COLO668 (cell line): ENCODE results near the gene SAP25.
"Not testable (repeated sequence)": the region's sequence is repeated elsewhere in the genome, so short reads cannot be mapped to it uniquely, and the experiment has no call there.

ENCODE experiments used
- DNase-seq: peaks from one replicate; lab custom pipeline; 2025; ENCODE audit not compliant: unreplicated experiment; lab: John Stamatoyannopoulos, UW

The SAP25 gene

GRCh38 chr7:100576384-100576993 is 2.8 kb upstream of the SAP25 start:
- DNase-seq: no peak

GRCh38 chr7:100575746-100576383 is 2.2 kb upstream of the SAP25 start:
- no peak for DNase-seq

GRCh38 chr7:100575206-100575631 is 1.5 kb upstream of the SAP25 start:
- no peak for DNase-seq

GRCh38 chr7:100574362-100575205 is 884 bp upstream of the SAP25 start:
- no peak for DNase-seq

- DNase-seq: no peak
These were observed 588 bp downstream of the SAP25 start for GRCh38 chr7:100572949-100573675.

- no peak for DNase-seq
These were observed 1.3 kb downstream of the SAP25 start for GRCh38 chr7:100572281-100572948.

GRCh38 chr7:100571829-100572116 is 1.9 kb downstream of the SAP25 start:
- DNase-seq: peak; percentile 11

GRCh38 chr7:100570954-100571828 is 2.5 kb downstream of the SAP25 start:
- DNase-seq: peak; percentile 5

- DNase-seq: peak; percentile 79
These were observed 4.5 kb downstream of the SAP25 start for GRCh38 chr7:100568896-100569844.

GRCh38 chr7:100568176-100568895 is 5.4 kb downstream of the SAP25 start:
- DNase-seq: peak; percentile 18

GRCh38 chr7:100567751-100568175 is 5.9 kb downstream of the SAP25 start:
- peak; percentile 50 for DNase-seq

GRCh38 chr7:100567031-100567730 is 6.5 kb downstream of the SAP25 start:
- DNase-seq: no peak

- DNase-seq: no peak
These were observed 7.6 kb downstream of the SAP25 start for GRCh38 chr7:100566018-100566531.

- no peak for DNase-seq
These were observed 8.5 kb downstream of the SAP25 start for GRCh38 chr7:100565133-100565571.

- DNase-seq: not testable (repeated sequence)
These were observed 9.3 kb downstream of the SAP25 start for GRCh38 chr7:100564405-100564804.

GRCh38 chr7:100563809-100564400 is 9.8 kb downstream of the SAP25 start:
- peak; percentile 65 for DNase-seq

- no peak for DNase-seq
These were observed 10.6 kb downstream of the SAP25 start for GRCh38 chr7:100563100-100563564.
